Activated T-cell treated with anti-CD3 and anti-CD28 coated beads, Interleukin-2, amount 50 U/mL, for 72 hours (primary cell): Measurements from ENCODE around the gene DCP1A. TPM values are rescaled to one million over a fixed set of nuclear protein-coding genes. Genes with fewer than 3 reads are reported as not detected.

Experiments
- total RNA-seq, 2 donors: library from RNA; stranded (reverse); gene quantifications; one replicate each; pipeline ENCODE4 v1.2.3, GENCODE V29; 2022

Gene DCP1A
- total RNA-seq, 2 donors from 2014 or later, result 47.1 to 51.3 TPM

Other genes with a start within 250 kb of the DCP1A start
- 10 to 100 TPM; 26.6 to 29.9 TPM for gene RFT1, start 217.1 kb downstream of the DCP1A start, total RNA-seq
- gene PRKCD, start 186.3 kb downstream of the DCP1A start, total RNA-seq, result 10 to 100 TPM; 24.2 to 27.2 TPM
- gene TKT, start 91.5 kb downstream of the DCP1A start, total RNA-seq, result 100 to 1,000 TPM; 252 to 274 TPM
- gene CACNA1D, start 147.1 kb upstream of the DCP1A start, total RNA-seq, result 1 to 10 TPM in 1 of 2 donors, under 1 TPM in 1; 0.82 to 1.9 TPM